C4-2B (cell line): ENCODE measurements around the gene HCN4.

Experiments used
- H3K27ac ChIP-seq: fragments of 450-650 bp; 2 replicates; pipeline ENCODE4 v1.5.1; 2017
- CTCF ChIP-seq: fragments of 450-650 bp; conservative IDR thresholded peaks from 2 replicates; pipeline ENCODE4 v1.5.1; 2017; ENCODE audit warnings: mild to moderate bottlenecking
- ZFX ChIP-seq: fragments of 450-650 bp; IDR thresholded peaks from 2 replicates; pipeline ENCODE4 v1.6.1; 2017

The HCN4 gene

GRCh38 chr15:73393336-73393735, 24.6 kb upstream of the HCN4 start:
- TF ChIP-seq ZFX, result no peak
- no peak for TF ChIP-seq CTCF
- H3K27ac ChIP-seq, result no peak overlapping the region

- TF ChIP-seq CTCF, result no peak
- no peak for TF ChIP-seq ZFX
- no peak overlapping the region for H3K27ac ChIP-seq
Observed at GRCh38 chr15:73392025-73392424, 23.3 kb upstream of the HCN4 start.

GRCh38 chr15:73391128-73391872, 22.5 kb upstream of the HCN4 start:
- TF ChIP-seq CTCF (no peak), ZFX (no peak)
- H3K27ac ChIP-seq, result no peak overlapping the region

- TF ChIP-seq CTCF (no peak), ZFX (no peak)
- no peak overlapping the region for H3K27ac ChIP-seq
Observed at GRCh38 chr15:73389971-73390544, 21.3 kb upstream of the HCN4 start.

GRCh38 chr15:73389539-73389938, 20.8 kb upstream of the HCN4 start:
- H3K27ac ChIP-seq, result no peak overlapping the region
- TF ChIP-seq ZFX (no peak), CTCF (no peak)

GRCh38 chr15:73388256-73388781, 19.6 kb upstream of the HCN4 start:
- TF ChIP-seq CTCF, result no peak
- TF ChIP-seq ZFX, result no peak
- no peak overlapping the region for H3K27ac ChIP-seq

- TF ChIP-seq ZFX, result no peak
- TF ChIP-seq CTCF, result no peak
- no peak overlapping the region for H3K27ac ChIP-seq
Observed at GRCh38 chr15:73387507-73388255, 18.9 kb upstream of the HCN4 start.
